GM12864 (cell line): ENCODE data around the gene PFKFB3.

Experiments
- DNase-seq: peaks from one replicate; pipeline ENCODE4 v3.0.0-alpha.2; 2011; ENCODE audit warnings: low read depth
- H3K4me3 ChIP-seq: 2 replicates; pipeline ENCODE4 v1.5.1; 2011; ENCODE audit warnings: mild to moderate bottlenecking, low read depth, low read length, control low read depth
- CTCF ChIP-seq: IDR thresholded peaks from 2 replicates; pipeline ENCODE4 v1.5.1; 2011; ENCODE audit warnings: low read depth, mild to moderate bottlenecking, moderate library complexity, low read length, control low read depth, inconsistent platforms; ENCODE audit errors: missing control alignments

The PFKFB3 gene

GRCh38 chr10:6214612-6215011 is 11.9 kb downstream of the PFKFB3 start:
- TF ChIP-seq CTCF: no peak
- H3K4me3 ChIP-seq: no peak overlapping the region

GRCh38 chr10:6215241-6215640 is 12.5 kb downstream of the PFKFB3 start:
- no peak overlapping the region for H3K4me3 ChIP-seq
- no peak for DNase-seq
- no peak for TF ChIP-seq CTCF

More at GRCh38 chr10:6214612-6215011, 11.9 kb downstream of the PFKFB3 start:
- DNase-seq: no peak

GRCh38 chr10:6215683-6216484 is 13.2 kb downstream of the PFKFB3 start:
- DNase-seq: no peak
- no peak for TF ChIP-seq CTCF
- no peak overlapping the region for H3K4me3 ChIP-seq

- no peak for TF ChIP-seq CTCF
- H3K4me3 ChIP-seq: no peak overlapping the region
- no peak for DNase-seq
Observed at GRCh38 chr10:6216916-6217315, 14.2 kb downstream of the PFKFB3 start.

GRCh38 chr10:6217611-6218010 is 14.9 kb downstream of the PFKFB3 start:
- DNase-seq: no peak
- no peak overlapping the region for H3K4me3 ChIP-seq
- no peak for TF ChIP-seq CTCF

- no peak for TF ChIP-seq CTCF
- H3K4me3 ChIP-seq: no peak overlapping the region
- DNase-seq: no peak
Observed at GRCh38 chr10:6218692-6219493, 16.2 kb downstream of the PFKFB3 start.
